ENCODE data around the gene PCSK2. TPM values are rescaled to one million over a fixed set of nuclear protein-coding genes. Genes with fewer than 3 reads are reported as not detected.

The PCSK2 gene
- total RNA-seq, 4 donors from 2014 or later = 2.0 to 12.5 (median 7.2) TPM

DNA sequence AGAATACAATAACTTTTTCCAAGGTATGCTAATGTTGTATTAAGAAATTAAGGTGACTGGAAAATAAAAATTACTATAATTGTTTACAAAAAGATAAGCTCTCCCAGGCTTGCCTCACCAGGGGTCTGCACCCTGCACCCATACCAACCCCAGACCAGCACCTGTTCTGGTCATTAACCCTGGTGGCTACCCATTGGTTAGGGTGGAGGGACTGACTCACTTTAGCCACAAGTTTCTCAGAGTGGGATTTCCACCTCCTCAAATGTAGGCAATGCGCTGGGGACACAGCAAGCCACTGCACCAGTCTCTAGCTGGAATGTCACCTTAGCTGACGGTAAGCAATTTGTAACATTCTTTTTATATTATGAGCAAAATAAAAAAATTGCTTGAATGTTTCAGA lies 221.2 kb downstream of the PCSK2 start:
- intact Hi-C loops (cut with DNase I) = no loop called here
- 96% methylated on average over 2 of the region's 2 CpGs for WGBS
- Histone ChIP-seq H3K9me3 (no peaks in the 10 kb centered on the region), H3K4me1 (no peaks in the 10 kb centered on the region), H3K27ac (replicated peaks in 1 of 4) (no peak overlapping the region), H3K27me3 (peaks cover 0 to 43% (median 0%) of the 10 kb centered on the region in 4 donors), H3K4me3 (no peak overlapping the region), H3K36me3 (no peaks in the 10 kb centered on the region)
- DNase-seq (ENCODE audit: extremely low spot score) = no peak
- TF ChIP-seq, protein P1, sequence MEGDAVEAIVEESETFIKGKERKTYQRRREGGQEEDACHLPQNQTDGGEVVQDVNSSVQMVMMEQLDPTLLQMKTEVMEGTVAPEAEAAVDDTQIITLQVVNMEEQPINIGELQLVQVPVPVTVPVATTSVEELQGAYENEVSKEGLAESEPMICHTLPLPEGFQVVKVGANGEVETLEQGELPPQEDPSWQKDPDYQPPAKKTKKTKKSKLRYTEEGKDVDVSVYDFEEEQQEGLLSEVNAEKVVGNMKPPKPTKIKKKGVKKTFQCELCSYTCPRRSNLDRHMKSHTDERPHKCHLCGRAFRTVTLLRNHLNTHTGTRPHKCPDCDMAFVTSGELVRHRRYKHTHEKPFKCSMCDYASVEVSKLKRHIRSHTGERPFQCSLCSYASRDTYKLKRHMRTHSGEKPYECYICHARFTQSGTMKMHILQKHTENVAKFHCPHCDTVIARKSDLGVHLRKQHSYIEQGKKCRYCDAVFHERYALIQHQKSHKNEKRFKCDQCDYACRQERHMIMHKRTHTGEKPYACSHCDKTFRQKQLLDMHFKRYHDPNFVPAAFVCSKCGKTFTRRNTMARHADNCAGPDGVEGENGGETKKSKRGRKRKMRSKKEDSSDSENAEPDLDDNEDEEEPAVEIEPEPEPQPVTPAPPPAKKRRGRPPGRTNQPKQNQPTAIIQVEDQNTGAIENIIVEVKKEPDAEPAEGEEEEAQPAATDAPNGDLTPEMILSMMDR (IDR thresholded peaks at IDR 0.05) = no peak
- no peak for TF ChIP-seq POLR2AphosphoS5 (IDR thresholded peaks at IDR 0.05)
- no peak for TF ChIP-seq EP300 (IDR thresholded peaks at IDR 0.05)
- no peak for TF ChIP-seq POLR2A (IDR thresholded peaks at IDR 0.05; ENCODE audit: low read depth)

- no peaks in the 10 kb centered on the region for H3K4me1 ChIP-seq
- intact Hi-C loops (cut with DNase I) = no loop called here
- peaks cover 0 to 43% (median 0%) of the 10 kb centered on the region in 4 donors for H3K27me3 ChIP-seq
- H3K36me3 ChIP-seq = no peaks in the 10 kb centered on the region
- no peak overlapping the region for H3K4me3 ChIP-seq
- WGBS = 92% methylated on average over 1 of the region's 2 CpGs
- DNase-seq (ENCODE audit: extremely low spot score) = no peak
- no peaks in the 10 kb centered on the region for H3K9me3 ChIP-seq
- TF ChIP-seq POLR2A (IDR thresholded peaks at IDR 0.05; ENCODE audit: low read depth) (no peak), EP300 (IDR thresholded peaks at IDR 0.05) (no peak), POLR2AphosphoS5 (IDR thresholded peaks at IDR 0.05) (no peak)
- TF ChIP-seq, protein P1 (IDR thresholded peaks at IDR 0.05) = no peak
- H3K27ac ChIP-seq (replicated peaks in 1 of 4) = no peak overlapping the region
Observed at GRCh38 chr20:17449031-17449430, 222.2 kb downstream of the PCSK2 start.

- peaks cover 0 to 49% (median 0%) of the 10 kb centered on the region in 4 donors for H3K27me3 ChIP-seq
- TF ChIP-seq POLR2AphosphoS5 (IDR thresholded peaks at IDR 0.05) (no peak), POLR2A (IDR thresholded peaks at IDR 0.05; ENCODE audit: low read depth) (no peak), EP300 (IDR thresholded peaks at IDR 0.05) (no peak)
- TF ChIP-seq, protein P1 (IDR thresholded peaks at IDR 0.05) = no peak
- no peak for DNase-seq (ENCODE audit: extremely low spot score)
- H3K9me3 ChIP-seq = no peaks in the 10 kb centered on the region
- H3K27ac ChIP-seq (replicated peaks in 1 of 4) = no peak overlapping the region
- no peaks in the 10 kb centered on the region for H3K36me3 ChIP-seq
- WGBS = 70% methylated on average over 3 of the region's 3 CpGs
- no peaks in the 10 kb centered on the region for H3K4me1 ChIP-seq
- no peak overlapping the region for H3K4me3 ChIP-seq
- intact Hi-C loops (cut with DNase I) = no loop called here
Observed at GRCh38 chr20:17452441-17452840, 225.6 kb downstream of the PCSK2 start.

GRCh38 chr20:17453592-17453991 lies 226.8 kb downstream of the PCSK2 start:
- no peak for TF ChIP-seq POLR2A (IDR thresholded peaks at IDR 0.05; ENCODE audit: low read depth)
- TF ChIP-seq POLR2AphosphoS5 (IDR thresholded peaks at IDR 0.05) = no peak
- TF ChIP-seq, protein P1 (IDR thresholded peaks at IDR 0.05) = no peak
- no peak for TF ChIP-seq EP300 (IDR thresholded peaks at IDR 0.05)
- H3K4me1 ChIP-seq = no peaks in the 10 kb centered on the region
- no peaks in the 10 kb centered on the region for H3K9me3 ChIP-seq
- no peak overlapping the region for H3K27ac ChIP-seq (replicated peaks in 1 of 4)
- DNase-seq (ENCODE audit: extremely low spot score) = no peak
- intact Hi-C loops (cut with DNase I) = no loop called here
- 88% methylated on average over 20 of the region's 22 CpGs for WGBS
- H3K4me3 ChIP-seq = no peak overlapping the region
- no peaks in the 10 kb centered on the region for H3K36me3 ChIP-seq
- H3K27me3 ChIP-seq = peaks cover 0 to 49% (median 0%) of the 10 kb centered on the region in 4 donors

- Histone ChIP-seq H3K27ac (replicated peaks in 1 of 4) (no peak overlapping the region), H3K4me3 (no peak overlapping the region), H3K9me3 (no peaks in the 10 kb centered on the region), H3K27me3 (peaks cover 0 to 39% (median 0%) of the 10 kb centered on the region in 4 donors), H3K4me1 (no peaks in the 10 kb centered on the region), H3K36me3 (no peaks in the 10 kb centered on the region)
- TF ChIP-seq, protein P1 (IDR thresholded peaks at IDR 0.05) = no peak
- TF ChIP-seq EP300 (IDR thresholded peaks at IDR 0.05) (no peak), POLR2A (IDR thresholded peaks at IDR 0.05; ENCODE audit: low read depth) (no peak), POLR2AphosphoS5 (IDR thresholded peaks at IDR 0.05) (no peak)
- no peak for DNase-seq (ENCODE audit: extremely low spot score)
- 82% methylated on average over 8 of the region's 8 CpGs for WGBS
- intact Hi-C loops (cut with DNase I) = no loop called here
Observed at GRCh38 chr20:17456279-17456678, 229.4 kb downstream of the PCSK2 start.

Data from esophagus muscularis mucosa (tissue), 4 donors.